Peyer's patch (tissue), 4 donors: ENCODE measurements around the gene ELK4. TPM values are rescaled to one million over a fixed set of nuclear protein-coding genes. Genes with fewer than 3 reads are reported as not detected.

ENCODE experiments used
- DNase-seq, 3 donors: peaks; one replicate each; pipeline ENCODE4 v3.0.0-alpha.2; 2017 to 2019
- H3K27ac ChIP-seq, 4 donors: fragments of 200-600 bp; sonication (generic); one replicate each; pipeline ENCODE4 v1.5.1; 2016 to 2019
- H3K27me3 ChIP-seq, 2 donors: fragments of 200-600 bp; sonication (generic); one replicate each; pipeline ENCODE4 v1.5.1; 2019
- H3K36me3 ChIP-seq, 3 donors: fragments of 200-600 bp; sonication (generic); one replicate each; pipeline ENCODE4 v1.5.1; 2016 to 2019
- H3K4me1 ChIP-seq, 4 donors: fragments of 200-600 bp; sonication (generic); one replicate each; pipeline ENCODE4 v1.5.1; 2016 to 2019
- H3K4me3 ChIP-seq, 4 donors: fragments of 200-600 bp; sonication (generic); 1 replicate in 3 of 4; 2 replicates in 1 of 4; pipeline ENCODE4 v1.5.1; 2016 to 2019; ENCODE audit warnings: mild to moderate bottlenecking in 1 of 4
- H3K9me3 ChIP-seq, 4 donors: fragments of 200-600 bp; sonication (generic); one replicate each; pipeline ENCODE4 v1.5.1; 2016 to 2019; ENCODE audit warnings: mild to moderate bottlenecking in 1 of 4
- POLR2A ChIP-seq, 2 donors: fragments of 450-650 bp; IDR thresholded peaks; one replicate each; pipeline ENCODE4 v1.5.1; 2017; ENCODE audit warnings: antibody characterized with exemption in 2 of 2, mild to moderate bottlenecking in 2 of 2, moderate library complexity in 2 of 2
- total RNA-seq, 4 donors: library from RNA; depleted of rRNA; stranded (reverse); fragments of >200 nt; gene quantifications; one replicate each; pipeline ENCODE4 v1.1.0, GENCODE V29; 2016
- TF ChIP-seq, protein P1 (sequence below), 6 experiments: fragments of 450-650 bp in 4 of 6; fragments of 200-600 bp in 2 of 6; sonication (generic) in 1 of 6; IDR thresholded peaks; one replicate each; pipeline ENCODE4 v1.5.1; 2017 to 2019; ENCODE audit warnings: antibody characterized with exemption in 6 of 6, mild to moderate bottlenecking in 3 of 6, moderate library complexity in 1 of 6

The ELK4 gene
- total RNA-seq, 4 donors from 2014 or later = 16.6 to 66.8 (median 23.7) TPM

GRCh38 chr1:205590777-205591513, 40.9 kb downstream of the ELK4 start:
- H3K4me3 ChIP-seq = no peak overlapping the region
- peak in 1 of 3 donors; percentile 39 for DNase-seq
- H3K27ac ChIP-seq = peak overlapping the region in 1 of 4 donors; percentile 45
- peaks cover 0 to 25% (median 5%) of the 10 kb centered on the region in 4 donors for H3K4me1 ChIP-seq
- no peaks in the 10 kb centered on the region for H3K9me3 ChIP-seq
- no peaks in the 10 kb centered on the region for H3K27me3 ChIP-seq
- no peaks in the 10 kb centered on the region for H3K36me3 ChIP-seq
- TF ChIP-seq POLR2A (IDR thresholded peaks at IDR 0.05) = no peak
- TF ChIP-seq, protein P1, sequence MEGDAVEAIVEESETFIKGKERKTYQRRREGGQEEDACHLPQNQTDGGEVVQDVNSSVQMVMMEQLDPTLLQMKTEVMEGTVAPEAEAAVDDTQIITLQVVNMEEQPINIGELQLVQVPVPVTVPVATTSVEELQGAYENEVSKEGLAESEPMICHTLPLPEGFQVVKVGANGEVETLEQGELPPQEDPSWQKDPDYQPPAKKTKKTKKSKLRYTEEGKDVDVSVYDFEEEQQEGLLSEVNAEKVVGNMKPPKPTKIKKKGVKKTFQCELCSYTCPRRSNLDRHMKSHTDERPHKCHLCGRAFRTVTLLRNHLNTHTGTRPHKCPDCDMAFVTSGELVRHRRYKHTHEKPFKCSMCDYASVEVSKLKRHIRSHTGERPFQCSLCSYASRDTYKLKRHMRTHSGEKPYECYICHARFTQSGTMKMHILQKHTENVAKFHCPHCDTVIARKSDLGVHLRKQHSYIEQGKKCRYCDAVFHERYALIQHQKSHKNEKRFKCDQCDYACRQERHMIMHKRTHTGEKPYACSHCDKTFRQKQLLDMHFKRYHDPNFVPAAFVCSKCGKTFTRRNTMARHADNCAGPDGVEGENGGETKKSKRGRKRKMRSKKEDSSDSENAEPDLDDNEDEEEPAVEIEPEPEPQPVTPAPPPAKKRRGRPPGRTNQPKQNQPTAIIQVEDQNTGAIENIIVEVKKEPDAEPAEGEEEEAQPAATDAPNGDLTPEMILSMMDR (IDR thresholded peaks at IDR 0.05) = no peak

GRCh38 chr1:205590457-205590768, 41.4 kb downstream of the ELK4 start:
- Histone ChIP-seq H3K27ac (peak overlapping the region in 1 of 4 donors; percentile 45), H3K4me1 (peaks cover 0 to 28% (median 5%) of the 10 kb centered on the region in 4 donors), H3K9me3 (no peaks in the 10 kb centered on the region), H3K36me3 (no peaks in the 10 kb centered on the region), H3K27me3 (no peaks in the 10 kb centered on the region), H3K4me3 (no peak overlapping the region)
- no peak for TF ChIP-seq POLR2A (IDR thresholded peaks at IDR 0.05)
- TF ChIP-seq, protein P1 (IDR thresholded peaks at IDR 0.05) = no peak
- DNase-seq = peak in 1 of 3 donors; percentile 43

- no peaks in the 10 kb centered on the region for H3K27me3 ChIP-seq
- H3K4me1 ChIP-seq = peaks cover 0 to 28% (median 5%) of the 10 kb centered on the region in 4 donors
- H3K4me3 ChIP-seq = no peak overlapping the region
- DNase-seq = peak in 1 of 3 donors; percentile 46
- H3K36me3 ChIP-seq = no peaks in the 10 kb centered on the region
- H3K9me3 ChIP-seq = no peaks in the 10 kb centered on the region
- TF ChIP-seq POLR2A (IDR thresholded peaks at IDR 0.05) = no peak
- TF ChIP-seq, protein P1 (IDR thresholded peaks at IDR 0.05) = no peak
- peak overlapping the region in 1 of 4 donors; percentile 45 for H3K27ac ChIP-seq
These were observed 42.0 kb downstream of the ELK4 start for GRCh38 chr1:205589618-205590456.

- Histone ChIP-seq H3K4me1 (peaks cover 0 to 28% (median 5%) of the 10 kb centered on the region in 4 donors), H3K27me3 (no peaks in the 10 kb centered on the region), H3K4me3 (no peak overlapping the region), H3K27ac (no peak overlapping the region), H3K9me3 (no peaks in the 10 kb centered on the region), H3K36me3 (no peaks in the 10 kb centered on the region)
- TF ChIP-seq POLR2A (IDR thresholded peaks at IDR 0.05) = no peak
- TF ChIP-seq, protein P1 (IDR thresholded peaks at IDR 0.05) = no peak
- DNase-seq = peak in 1 of 3 donors; percentile 10
These were observed 42.8 kb downstream of the ELK4 start for GRCh38 chr1:205589046-205589445.

DNA sequence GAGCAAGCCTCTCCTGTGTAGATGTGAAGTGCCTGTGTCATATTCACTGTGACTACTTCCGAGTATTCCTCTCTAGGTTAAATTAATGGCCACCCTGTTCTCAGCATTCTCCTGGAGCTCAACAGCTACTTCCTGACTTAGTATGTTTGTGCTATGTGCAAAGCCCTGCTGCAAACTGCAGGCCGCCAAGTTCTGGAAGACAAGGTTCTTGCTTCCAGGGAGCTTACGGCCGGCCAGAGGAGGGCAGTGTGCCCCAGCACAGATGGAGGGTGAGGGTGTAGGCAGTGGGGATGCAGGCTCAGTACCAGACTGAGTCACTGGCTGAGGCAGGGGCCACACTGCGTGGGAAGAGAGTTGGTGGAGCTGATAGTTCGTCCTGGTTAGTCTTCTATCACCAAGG, 43.2 kb downstream of the ELK4 start:
- Histone ChIP-seq H3K27me3 (no peaks in the 10 kb centered on the region), H3K4me3 (no peak overlapping the region), H3K36me3 (no peaks in the 10 kb centered on the region), H3K4me1 (peaks cover 0 to 27% (median 5%) of the 10 kb centered on the region in 4 donors), H3K9me3 (no peaks in the 10 kb centered on the region), H3K27ac (no peak overlapping the region)
- peak in 1 of 3 donors; percentile 48 for DNase-seq
- no peak for TF ChIP-seq POLR2A (IDR thresholded peaks at IDR 0.05)
- TF ChIP-seq, protein P1 (IDR thresholded peaks at IDR 0.05) = peak in 3 of 6 experiments; percentile 7 to 34 (median 29)
